ENCODE measurements around the gene MACROD2. TPM values are rescaled to one million over a fixed set of nuclear protein-coding genes. Genes with fewer than 3 reads are reported as not detected.

The MACROD2 gene
- total and polyA plus RNA-seq, 2 of the 4 experiments (the other 2 are of a cell fraction) = not detected

DNA sequence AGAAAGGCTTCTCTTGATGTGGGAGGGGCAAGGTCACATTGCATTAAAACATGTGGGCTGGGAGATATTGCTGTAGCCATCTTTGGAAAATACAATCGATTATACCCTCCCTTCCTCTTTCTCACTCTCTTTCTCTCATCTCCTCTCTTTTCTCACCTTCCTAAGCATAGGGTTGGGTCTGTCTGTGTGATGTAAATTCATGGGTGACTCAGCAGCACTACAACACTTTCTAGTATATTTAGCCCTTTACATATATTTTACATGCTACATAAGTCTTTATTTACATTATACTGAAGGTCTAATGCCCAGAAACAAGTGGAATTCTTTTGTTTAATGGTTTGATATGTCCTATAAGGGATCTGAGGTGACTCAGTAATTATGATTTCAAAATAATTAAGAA, 976.9 kb downstream of the MACROD2 start:
- no peak overlapping the region for H3K14ac ChIP-seq (replicated peaks; ENCODE audit: low read depth, low read length)
- ChIA-PET POLR2A (ENCODE audit: unreplicated experiment) (no interaction called here), CTCF (no interaction called here)
- no CpG with 5 or more reads among the region's 1 CpG for WGBS, 2 experiments (ENCODE audit: extremely low coverage in 2 of 2, insufficient read length in 1 of 2)
- DNase-seq = no peak
- H3K18ac ChIP-seq (ENCODE audit: low read depth, low read length) = no peak overlapping the region
- no peak for ATAC-seq (ENCODE audit: low read depth)
- no TSS peak for BruUV-seq (replicated peaks)
- H2BK5ac ChIP-seq (ENCODE audit: low read depth, low read length, poor library complexity, severe bottlenecking) = no peak overlapping the region
- H3K9ac ChIP-seq (ENCODE audit: low read depth, low read length) = no peak overlapping the region
- no peak overlapping the region for H3K23ac ChIP-seq (ENCODE audit: low read depth, low read length)
- no peak overlapping the region for H2BK15ac ChIP-seq (ENCODE audit: low read depth, low read length)
- H3K4me3 ChIP-seq (ENCODE audit: insufficient read depth, low read depth, low read length) = no peak overlapping the region
- dilution Hi-C loops (cut with HindIII; ENCODE audit: low sequenced_read_pairs, unreplicated experiment) = no loop called here
- intact Hi-C loops (cut with micrococcal nuclease) = no loop called here
- no peak overlapping the region for H3K56ac ChIP-seq (ENCODE audit: extremely low read depth, insufficient read depth, low read length)
- H2AK9ac ChIP-seq (replicated peaks; ENCODE audit: low read depth, low read length, poor library complexity) = no peak overlapping the region
- in situ Hi-C loops (cut with MboI; ENCODE audit: low sequenced_read_pairs) = no loop called here
- H2BK20ac ChIP-seq (ENCODE audit: low read depth, low read length) = no peak overlapping the region
- no peaks in the 10 kb centered on the region for H3K36me3 ChIP-seq (ENCODE audit: control insufficient read depth, insufficient read depth, low read length)
- no peak overlapping the region for H4K91ac ChIP-seq (ENCODE audit: insufficient read depth, low read depth, low read length)
- no peaks in the 10 kb centered on the region for H3K79me1 ChIP-seq (ENCODE audit: low read depth in 1 of 2, low read length in 2 of 2)
- H4K5ac ChIP-seq (ENCODE audit: low read depth, low read length) = no peak overlapping the region
- no peaks in the 10 kb centered on the region for H3K4me1 ChIP-seq (ENCODE audit: control insufficient read depth, insufficient read depth, low read length)
- no peak for TF ChIP-seq RFX5 (IDR thresholded peaks at IDR 0.05; ENCODE audit: low read depth, low read length)
- TF ChIP-seq MAFK (IDR thresholded peaks at IDR 0.05; ENCODE audit: low read depth, low read length) = no peak
- TF ChIP-seq, protein P1, sequence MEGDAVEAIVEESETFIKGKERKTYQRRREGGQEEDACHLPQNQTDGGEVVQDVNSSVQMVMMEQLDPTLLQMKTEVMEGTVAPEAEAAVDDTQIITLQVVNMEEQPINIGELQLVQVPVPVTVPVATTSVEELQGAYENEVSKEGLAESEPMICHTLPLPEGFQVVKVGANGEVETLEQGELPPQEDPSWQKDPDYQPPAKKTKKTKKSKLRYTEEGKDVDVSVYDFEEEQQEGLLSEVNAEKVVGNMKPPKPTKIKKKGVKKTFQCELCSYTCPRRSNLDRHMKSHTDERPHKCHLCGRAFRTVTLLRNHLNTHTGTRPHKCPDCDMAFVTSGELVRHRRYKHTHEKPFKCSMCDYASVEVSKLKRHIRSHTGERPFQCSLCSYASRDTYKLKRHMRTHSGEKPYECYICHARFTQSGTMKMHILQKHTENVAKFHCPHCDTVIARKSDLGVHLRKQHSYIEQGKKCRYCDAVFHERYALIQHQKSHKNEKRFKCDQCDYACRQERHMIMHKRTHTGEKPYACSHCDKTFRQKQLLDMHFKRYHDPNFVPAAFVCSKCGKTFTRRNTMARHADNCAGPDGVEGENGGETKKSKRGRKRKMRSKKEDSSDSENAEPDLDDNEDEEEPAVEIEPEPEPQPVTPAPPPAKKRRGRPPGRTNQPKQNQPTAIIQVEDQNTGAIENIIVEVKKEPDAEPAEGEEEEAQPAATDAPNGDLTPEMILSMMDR (conservative IDR thresholded peaks at IDR 0.05; ENCODE audit: low read depth, low read length) = no peak
- TF ChIP-seq USF2 (IDR thresholded peaks at IDR 0.05; ENCODE audit: low read depth, low read length) = no peak
- no peak for TF ChIP-seq CHD1 (IDR thresholded peaks at IDR 0.05; ENCODE audit: low read depth, low read length)
- TF ChIP-seq POLR2A (IDR thresholded peaks at IDR 0.05; ENCODE audit: low read depth, low read length) = no peak
- no peak overlapping the region for H2BK120ac ChIP-seq (ENCODE audit: low read depth, low read length)
- peaks cover 12% of the 10 kb centered on the region for H3K9me3 ChIP-seq (ENCODE audit: control insufficient read depth, insufficient read depth, low read length)
- no peak overlapping the region for H3K4me2 ChIP-seq (ENCODE audit: low read depth, low read length)
- no peak overlapping the region for H3K4ac ChIP-seq (ENCODE audit: low read depth, low read length)
- no peaks in the 10 kb centered on the region for H4K20me1 ChIP-seq (ENCODE audit: insufficient read depth, low read length)
- no peak overlapping the region for H2AFZ ChIP-seq (replicated peaks; ENCODE audit: low read length, poor library complexity)
- H3K9me1 ChIP-seq (ENCODE audit: insufficient read depth, low read length) = no peaks in the 10 kb centered on the region
- H4K8ac ChIP-seq (ENCODE audit: low read depth in 2 of 2, low read length in 2 of 2) = no peak overlapping the region
- no peak overlapping the region for H3K27ac ChIP-seq (ENCODE audit: insufficient read depth, low read length)
- no peak overlapping the region for H2AK5ac ChIP-seq (ENCODE audit: low read depth, low read length)
- no peaks in the 10 kb centered on the region for H3K27me3 ChIP-seq (ENCODE audit: control insufficient read depth, insufficient read depth, low read length)

Data from IMR-90 (cell line).